Endothelial cell of umbilical vein (primary cell): Measurements from ENCODE around the gene BLNK.

Source experiments
- CTCF ChIP-seq, 2 donors: IDR thresholded peaks; 1 replicate in 1 of 2; 2 replicates in 1 of 2; pipeline ENCODE4 v1.5.1; 2011; ENCODE audit warnings: low read length in 2 of 2, mild to moderate bottlenecking in 2 of 2, moderate library complexity in 2 of 2, control low read depth in 1 of 2, inconsistent platforms in 1 of 2, low read depth in 1 of 2; ENCODE audit not compliant: insufficient read depth in 1 of 2; ENCODE audit errors: extremely low read depth in 1 of 2
- MAX ChIP-seq: IDR thresholded peaks from 2 replicates; pipeline ENCODE4 v1.6.1; 2011; ENCODE audit not compliant: insufficient read depth, insufficient read length

GRCh38 chr10:96172666-96173065, 98.7 kb downstream of the BLNK start:
- TF ChIP-seq MAX (no peak), CTCF (IDR thresholded peaks at IDR 0.05; ENCODE audit: extremely low read depth in 1 of 2, insufficient read depth in 1 of 2, low read depth in 1 of 2, low read length in 2 of 2) (no peak)
